GM12873 (cell line): ENCODE data around the gene TLCD5.

ENCODE experiments used
- TF ChIP-seq, protein P1 (sequence below): IDR thresholded peaks from 2 replicates; pipeline ENCODE4 v1.5.1; 2012; ENCODE audit warnings: low read depth, mild to moderate bottlenecking, moderate library complexity, low read length, control low read depth; ENCODE audit not compliant: insufficient read depth; ENCODE audit errors: missing control alignments

TLCD5 gene

DNA sequence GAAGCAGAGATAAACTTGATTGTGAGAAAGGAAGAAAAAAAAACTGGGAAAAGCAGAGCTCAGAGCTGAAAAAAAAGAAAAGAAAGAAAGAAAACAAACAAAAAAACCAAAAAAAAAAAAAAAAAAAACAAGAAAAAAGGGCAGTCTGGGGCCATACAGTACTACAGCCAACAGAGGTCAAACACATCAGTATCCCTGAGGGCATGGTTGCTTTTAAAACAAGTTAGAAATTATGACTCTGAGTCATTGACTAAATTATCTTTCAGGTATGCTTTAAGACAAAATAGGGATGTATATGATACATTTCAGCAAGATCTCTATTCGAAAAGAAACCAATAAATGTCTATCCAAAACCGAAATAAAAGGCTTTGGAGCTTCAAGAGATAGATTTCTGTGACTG lies 37.1 kb upstream of the TLCD5 start:
- TF ChIP-seq, protein P1, sequence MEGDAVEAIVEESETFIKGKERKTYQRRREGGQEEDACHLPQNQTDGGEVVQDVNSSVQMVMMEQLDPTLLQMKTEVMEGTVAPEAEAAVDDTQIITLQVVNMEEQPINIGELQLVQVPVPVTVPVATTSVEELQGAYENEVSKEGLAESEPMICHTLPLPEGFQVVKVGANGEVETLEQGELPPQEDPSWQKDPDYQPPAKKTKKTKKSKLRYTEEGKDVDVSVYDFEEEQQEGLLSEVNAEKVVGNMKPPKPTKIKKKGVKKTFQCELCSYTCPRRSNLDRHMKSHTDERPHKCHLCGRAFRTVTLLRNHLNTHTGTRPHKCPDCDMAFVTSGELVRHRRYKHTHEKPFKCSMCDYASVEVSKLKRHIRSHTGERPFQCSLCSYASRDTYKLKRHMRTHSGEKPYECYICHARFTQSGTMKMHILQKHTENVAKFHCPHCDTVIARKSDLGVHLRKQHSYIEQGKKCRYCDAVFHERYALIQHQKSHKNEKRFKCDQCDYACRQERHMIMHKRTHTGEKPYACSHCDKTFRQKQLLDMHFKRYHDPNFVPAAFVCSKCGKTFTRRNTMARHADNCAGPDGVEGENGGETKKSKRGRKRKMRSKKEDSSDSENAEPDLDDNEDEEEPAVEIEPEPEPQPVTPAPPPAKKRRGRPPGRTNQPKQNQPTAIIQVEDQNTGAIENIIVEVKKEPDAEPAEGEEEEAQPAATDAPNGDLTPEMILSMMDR = no peak

DNA sequence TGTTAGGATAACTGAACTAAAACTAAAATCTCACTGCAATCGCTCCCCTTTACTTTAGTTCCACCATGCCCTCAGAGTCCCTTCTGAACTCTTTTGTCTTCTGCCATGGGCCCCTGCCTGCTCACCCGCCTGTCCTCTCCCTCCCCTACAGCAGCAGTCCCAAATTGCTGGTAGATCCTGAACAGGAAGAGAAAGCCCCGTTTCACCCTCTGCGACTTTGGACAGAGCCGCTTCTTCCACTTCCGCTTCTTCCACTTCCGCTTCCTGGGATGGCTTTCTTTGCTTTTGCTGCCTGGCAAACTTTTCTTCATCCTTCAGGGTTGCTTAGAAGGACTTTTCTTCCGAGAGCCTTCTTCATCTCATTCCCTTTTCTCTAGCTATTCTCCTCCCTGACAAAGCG lies 35.7 kb upstream of the TLCD5 start:
- TF ChIP-seq, protein P1 = no peak

DNA sequence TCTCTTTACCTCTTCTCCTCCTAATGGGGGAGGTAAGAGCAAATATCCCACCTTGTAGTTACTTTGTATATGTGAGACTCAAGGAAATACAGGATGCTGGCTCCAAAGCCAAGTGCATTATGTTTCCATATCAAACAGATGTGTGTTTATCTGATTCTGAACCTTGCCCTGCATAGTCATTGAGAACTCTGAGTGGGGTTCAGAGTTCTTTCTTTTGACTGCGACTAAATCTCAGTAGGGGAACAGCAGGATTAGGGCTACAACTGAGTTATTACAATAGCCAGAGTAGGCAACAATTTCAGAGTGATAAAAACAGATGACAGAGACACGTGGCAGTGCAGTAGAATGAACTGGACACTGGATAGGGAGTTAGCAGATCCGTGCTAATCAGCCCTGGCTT lies 34.1 kb upstream of the TLCD5 start:
- TF ChIP-seq, protein P1 = no peak

DNA sequence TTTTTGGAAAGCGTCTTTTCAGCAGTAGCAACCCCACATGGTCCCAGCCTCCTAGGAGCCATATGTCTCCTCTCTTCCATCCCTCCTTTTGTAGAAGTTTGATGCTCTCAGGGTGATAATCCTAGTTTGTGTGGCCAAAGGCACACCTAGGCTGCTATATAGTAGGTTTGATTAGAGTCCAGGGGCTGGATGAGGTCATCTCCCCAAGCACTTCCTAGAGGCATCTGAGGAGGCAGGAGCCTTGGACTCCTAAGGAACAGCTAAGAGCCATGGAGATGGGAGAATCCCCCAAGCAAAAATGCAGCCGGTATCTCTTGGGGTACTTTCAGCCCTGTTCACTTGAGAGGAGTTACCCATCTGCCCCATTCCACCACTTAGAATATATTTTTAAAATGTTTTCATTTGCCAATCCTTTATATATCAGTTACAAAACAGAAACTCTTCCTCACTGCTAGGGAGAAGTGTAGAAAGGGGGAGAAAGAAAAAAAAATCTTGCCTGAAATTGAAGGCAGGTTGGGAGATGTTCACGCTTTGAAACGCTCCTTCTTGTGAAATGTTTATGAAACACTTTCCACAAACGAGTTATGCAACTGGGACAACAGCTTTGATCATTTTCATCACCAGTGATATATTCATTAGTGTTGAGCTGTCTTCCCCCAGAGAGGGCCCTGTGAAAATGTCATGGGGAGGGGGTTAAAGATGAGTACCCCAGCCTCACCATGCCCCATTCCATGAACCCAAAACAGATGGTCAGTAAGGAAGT lies 31.9 kb upstream of the TLCD5 start:
- TF ChIP-seq, protein P1 = no peak

DNA sequence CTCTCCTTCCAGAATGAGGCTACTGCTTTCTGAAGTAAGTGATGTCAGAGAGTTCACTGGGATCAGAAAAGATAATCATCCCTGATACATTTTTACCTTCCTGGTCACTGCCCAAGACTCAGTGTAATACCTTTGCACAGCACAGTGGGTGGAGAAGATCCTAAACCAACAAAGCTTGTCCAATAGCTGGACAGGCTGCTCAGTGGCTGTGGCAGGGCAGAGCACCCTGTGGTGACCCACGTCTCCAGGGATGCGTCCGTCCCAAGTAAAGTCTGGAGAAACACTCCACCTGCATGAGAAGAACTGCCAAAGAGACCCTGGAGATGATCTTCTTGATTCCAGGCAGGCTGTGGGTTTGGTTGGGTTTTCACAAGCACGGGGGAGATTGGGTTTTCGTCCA lies 31.0 kb upstream of the TLCD5 start:
- TF ChIP-seq, protein P1 = no peak

DNA sequence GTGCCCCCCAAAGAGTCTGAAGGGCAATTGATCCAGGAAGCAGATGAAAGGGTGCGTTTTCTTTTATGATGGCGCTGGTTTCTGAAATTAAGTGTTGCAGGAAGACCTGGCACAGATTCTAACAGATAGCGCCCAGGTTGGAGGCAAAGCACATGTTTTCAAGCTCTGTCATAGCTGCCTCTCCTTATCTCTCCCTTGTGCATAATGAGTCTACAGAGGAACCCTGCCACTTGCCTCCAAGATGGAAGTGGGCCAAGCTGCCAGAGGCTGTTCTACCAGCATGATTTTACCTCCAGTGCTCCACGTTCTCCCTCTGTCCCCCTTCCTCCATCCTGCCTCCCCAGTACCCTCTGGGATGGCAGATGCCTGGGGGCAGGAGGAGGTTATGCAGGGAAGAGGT lies 30.0 kb upstream of the TLCD5 start:
- TF ChIP-seq, protein P1 = no peak

DNA sequence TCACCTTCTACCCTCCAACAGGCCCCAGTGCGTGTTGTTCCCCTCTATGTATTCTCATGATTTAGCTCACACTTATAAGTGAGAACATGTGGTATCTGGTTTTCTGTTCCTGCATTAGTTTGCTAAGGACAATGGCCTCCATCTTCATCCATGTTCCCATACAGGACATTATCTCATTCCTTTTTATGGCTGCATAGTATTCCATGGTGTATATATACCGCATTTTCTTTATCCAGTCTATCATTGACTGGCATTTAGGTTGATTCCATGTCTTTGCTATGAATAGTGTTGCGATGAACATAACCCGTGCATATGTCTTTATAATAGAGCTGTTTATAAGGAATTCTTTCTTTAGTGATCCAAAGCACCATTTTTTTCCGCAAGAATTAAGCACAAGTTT lies 28.5 kb upstream of the TLCD5 start:
- TF ChIP-seq, protein P1 = no peak
